ENCODE measurements around the gene EARS2.

GRCh38 chr16:23561586-23561985 is 4.4 kb upstream of the EARS2 start:
- TF ChIP-seq CTCF (IDR thresholded peaks at IDR 0.05) (no peak), POLR2A (IDR thresholded peaks at IDR 0.05) (no peak)

Measured in adrenal gland (tissue), 5 donors.